HEK293T (cell line): Measurements from ENCODE around the gene PCBP3.

Experiments used
- FOXK2 ChIP-seq: fragments of 450-650 bp; IDR thresholded peaks from 2 replicates; pipeline ENCODE4 v1.6.1; 2016; ENCODE audit warnings: mild to moderate bottlenecking
- L3MBTL2 ChIP-seq: fragments of 450-650 bp; conservative IDR thresholded peaks from 2 replicates; pipeline ENCODE4 v1.6.1; 2016; ENCODE audit warnings: mild to moderate bottlenecking

DNA sequence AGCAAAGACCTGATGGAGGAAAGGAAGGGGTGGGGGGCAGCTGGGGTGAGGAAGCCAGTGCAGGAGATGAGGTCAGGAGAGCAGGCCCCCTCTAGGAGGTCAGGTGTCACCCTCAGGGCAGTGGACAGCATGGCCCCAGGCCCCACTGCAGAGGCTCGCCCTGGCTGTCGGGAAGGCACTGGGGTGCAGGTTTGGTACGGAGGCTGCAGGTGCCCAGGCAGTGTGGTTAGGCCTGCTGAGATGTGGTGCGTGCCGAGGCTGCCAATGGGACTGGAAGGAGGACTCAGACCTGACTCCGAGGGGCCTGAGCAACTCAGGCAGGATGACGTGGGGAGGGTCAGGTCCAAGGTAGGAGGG lies 82.3 kb downstream of the PCBP3 start:
- TF ChIP-seq L3MBTL2 = no peak
- no peak for TF ChIP-seq FOXK2
